HG03025 (cell line): Measurements from ENCODE around the gene CRYBG1.

Experiments used
- ATAC-seq: cut with Tn5 transposase; IDR thresholded peaks from one replicate; pipeline ENCODE4 v1.9.1; 2021; ENCODE audit warnings: mild to moderate bottlenecking, moderate library complexity; ENCODE audit not compliant: unreplicated experiment, low FRiP score

Gene CRYBG1

GRCh38 chr6:106419900-106420613, 59.5 kb downstream of the CRYBG1 start:
- no peak for ATAC-seq

- no peak for ATAC-seq
These were observed 61.0 kb downstream of the CRYBG1 start for GRCh38 chr6:106421496-106421895.

GRCh38 chr6:106422534-106422933, 62.0 kb downstream of the CRYBG1 start:
- no peak for ATAC-seq

GRCh38 chr6:106425382-106425781, 64.9 kb downstream of the CRYBG1 start:
- no peak for ATAC-seq

GRCh38 chr6:106426250-106426970, 65.9 kb downstream of the CRYBG1 start:
- ATAC-seq = no peak

GRCh38 chr6:106430466-106430865, 69.9 kb downstream of the CRYBG1 start:
- ATAC-seq = no peak

GRCh38 chr6:106431405-106431804, 70.9 kb downstream of the CRYBG1 start:
- no peak for ATAC-seq

GRCh38 chr6:106431972-106432371, 71.5 kb downstream of the CRYBG1 start:
- no peak for ATAC-seq

GRCh38 chr6:106434530-106434929, 74.0 kb downstream of the CRYBG1 start:
- no peak for ATAC-seq

- no peak for ATAC-seq
These were observed 78.9 kb downstream of the CRYBG1 start for GRCh38 chr6:106439459-106439858.

- no peak for ATAC-seq
These were observed 80.0 kb downstream of the CRYBG1 start for GRCh38 chr6:106440546-106440945.

GRCh38 chr6:106442395-106442794, 81.9 kb downstream of the CRYBG1 start:
- no peak for ATAC-seq

GRCh38 chr6:106444777-106445507, 84.4 kb downstream of the CRYBG1 start:
- peak; percentile 50 for ATAC-seq

- ATAC-seq = no peak
These were observed 85.0 kb downstream of the CRYBG1 start for GRCh38 chr6:106445508-106445878.

GRCh38 chr6:106446287-106446885, 85.9 kb downstream of the CRYBG1 start:
- ATAC-seq = no peak

- ATAC-seq = no peak
These were observed 86.5 kb downstream of the CRYBG1 start for GRCh38 chr6:106446983-106447382.

- ATAC-seq = no peak
These were observed 87.5 kb downstream of the CRYBG1 start for GRCh38 chr6:106448000-106448426.

GRCh38 chr6:106450653-106451052, 90.1 kb downstream of the CRYBG1 start:
- no peak for ATAC-seq

- no peak for ATAC-seq
These were observed 90.9 kb downstream of the CRYBG1 start for GRCh38 chr6:106451439-106451838.

- no peak for ATAC-seq
These were observed 92.1 kb downstream of the CRYBG1 start for GRCh38 chr6:106452628-106453027.

GRCh38 chr6:106453756-106454367, 93.3 kb downstream of the CRYBG1 start:
- ATAC-seq = no peak
